Activated CD8-positive, alpha-beta T cell treated with anti-CD3 and anti-CD28 coated beads for 36 hours (primary cell): Measurements from ENCODE around the gene KLHL33. TPM values are rescaled to one million over a fixed set of nuclear protein-coding genes. Genes with fewer than 3 reads are reported as not detected.
"Not testable (repeated sequence)": the region's sequence is repeated elsewhere in the genome, so short reads cannot be mapped to it uniquely, and the experiment has no call there.

Experiments
- ATAC-seq: fragments of 200-7000 bp; cut with Tn5 transposase; one replicate; pipeline ENCODE4 v1.10.0; 2021; ENCODE audit warnings: mild to moderate bottlenecking, moderate library complexity
- CTCF ChIA-PET: fragments of 350-600 bp; sonication (Branson Sonifier 250); formaldehyde crosslinking; loops from one replicate; lab custom pipeline; 2021; ENCODE audit warnings: antibody characterized with exemption; lab: Charles Lee
- POLR2A ChIA-PET: fragments of 350-600 bp; sonication (Branson Sonifier 250); formaldehyde crosslinking; loops from one replicate; lab custom pipeline; 2021; ENCODE audit warnings: antibody characterized with exemption; lab: Charles Lee
- DNase-seq: peaks from one replicate; pipeline ENCODE4 v3.0.0-alpha.2; 2020
- H3K27ac Mint-ChIP-seq: one replicate; pipeline ENCODE4 v1.8.0; 2021; ENCODE audit warnings: mild to moderate bottlenecking, mixed read lengths
- H3K27me3 Mint-ChIP-seq: one replicate; pipeline ENCODE4 v1.8.0; 2021; ENCODE audit warnings: mixed read lengths
- H3K36me3 Mint-ChIP-seq: one replicate; pipeline ENCODE4 v1.8.0; 2021; ENCODE audit warnings: low read depth, mixed read lengths
- H3K4me1 Mint-ChIP-seq: one replicate; pipeline ENCODE4 v1.8.0; 2021; ENCODE audit warnings: low read depth, mixed read lengths
- H3K4me3 Mint-ChIP-seq: one replicate; pipeline ENCODE4 v1.8.0; 2021; ENCODE audit warnings: mild to moderate bottlenecking, moderate library complexity, mixed read lengths
- H3K9me3 Mint-ChIP-seq: one replicate; pipeline ENCODE4 v1.8.0; 2021; ENCODE audit warnings: mixed read lengths
- CTCF ChIP-seq: fragments of 200-600 bp; IDR thresholded peaks from one replicate; pipeline ENCODE4 v1.8.0; 2022; ENCODE audit warnings: antibody characterized with exemption, mild to moderate bottlenecking
- intact Hi-C: fragments of 100-400 bp; cut with micrococcal nuclease; formaldehyde crosslinking; loops from one replicate; pipeline ENCODE4 v1.10.0; 2022
- total RNA-seq, 2 experiments: library from RNA; stranded (reverse); gene quantifications; one replicate each; pipeline ENCODE4 v1.2.3, GENCODE V29; 2021

KLHL33 gene
- total RNA-seq, 2 experiments from 2014 or later: 0.54 to 0.59 TPM

- ATAC-seq (no peak), DNase-seq (no peak)
- Mint-ChIP-seq H3K27me3 (no peaks in the 10 kb centered on the region), H3K27ac (peak overlapping the region; percentile 43), H3K4me1 (peaks cover 7% of the 10 kb centered on the region), H3K36me3 (peaks cover 41% of the 10 kb centered on the region), H3K9me3 (no peaks in the 10 kb centered on the region), H3K4me3 (no peak overlapping the region)
- ChIA-PET CTCF (interaction anchor here (1.5 kb wide), 1 partner anchor 31 kb away, joined by 10 read pairs; no protein-coding TSS in a partner anchor), POLR2A (interaction anchor here (1.4 to 2.5 kb wide), 2 partner anchors 11 to 33 kb away, joined by 5 to 12 read pairs; partner anchors contain the start of genes KLHL33 and TEP1)
- intact Hi-C loops: no loop called here
- no peak for TF ChIP-seq CTCF
Measured at GRCh38 chr14:20446889-20447288, 10.9 kb upstream of the KLHL33 start.

- Mint-ChIP-seq H3K36me3 (peaks cover 20% of the 10 kb centered on the region), H3K4me1 (peaks cover 22% of the 10 kb centered on the region)
- DNase-seq, H3K27me3 Mint-ChIP-seq, H3K9me3 Mint-ChIP-seq, H3K27ac Mint-ChIP-seq, intact Hi-C loops, H3K4me3 Mint-ChIP-seq, ATAC-seq: not testable (repeated sequence)
- CTCF ChIA-PET: interaction anchor here (1.9 kb wide), 1 partner anchor 28 kb away, joined by 5 read pairs; no protein-coding TSS in a partner anchor
- POLR2A ChIA-PET: interaction anchor here (1.1 to 1.9 kb wide), 3 partner anchors 11 to 14 kb away, joined by 3 to 13 read pairs (median 4); partner anchors contain the start of genes APEX1 and OSGEP
Measured at GRCh38 chr14:20443650-20444049, 7.7 kb upstream of the KLHL33 start.

GRCh38 chr14:20441461-20441860 is 5.5 kb upstream of the KLHL33 start:
- intact Hi-C loops: no loop called here
- Mint-ChIP-seq H3K4me3 (no peak overlapping the region), H3K27ac (peak overlapping the region; percentile 82), H3K36me3 (no peaks in the 10 kb centered on the region), H3K27me3 (no peaks in the 10 kb centered on the region), H3K4me1 (peaks cover 22% of the 10 kb centered on the region), H3K9me3 (no peaks in the 10 kb centered on the region)
- ChIA-PET CTCF (interaction anchor here (0.6 to 1.3 kb wide), 4 partner anchors 14 to 114 kb away, joined by 3 to 6 read pairs (median 4); partner anchors contain the start of genes APEX1 and OSGEP), POLR2A (interaction anchor here (0.6 to 3.6 kb wide), 11 partner anchors 9 to 99 kb away, joined by 3 to 14 read pairs (median 4); partner anchors contain the start of genes APEX1 and OSGEP)
- TF ChIP-seq CTCF: no peak
- ATAC-seq (no peak), DNase-seq (no peak)

GRCh38 chr14:20440882-20441281 is 4.9 kb upstream of the KLHL33 start:
- Mint-ChIP-seq H3K36me3 (no peaks in the 10 kb centered on the region), H3K4me1 (peaks cover 22% of the 10 kb centered on the region), H3K9me3 (no peaks in the 10 kb centered on the region), H3K4me3 (peak overlapping the region; percentile 51), H3K27ac (peak overlapping the region; percentile 82), H3K27me3 (no peaks in the 10 kb centered on the region)
- intact Hi-C loops: no loop called here
- peak; percentile 95 for ATAC-seq
- no peak for TF ChIP-seq CTCF
- peak; percentile 70 for DNase-seq
- CTCF ChIA-PET: interaction anchor here (0.6 to 1.3 kb wide), 2 partner anchors 25 to 113 kb away, joined by 4 to 6 read pairs; no protein-coding TSS in a partner anchor
- POLR2A ChIA-PET: interaction anchor here (0.6 to 3.6 kb wide), 13 partner anchors 10 to 98 kb away, joined by 3 to 14 read pairs (median 4); partner anchors contain the start of genes APEX1 and OSGEP

GRCh38 chr14:20440465-20440864 is 4.5 kb upstream of the KLHL33 start:
- intact Hi-C loops: no loop called here
- peak overlapping the region; percentile 51 for H3K4me3 Mint-ChIP-seq
- H3K4me1 Mint-ChIP-seq: peaks cover 22% of the 10 kb centered on the region
- H3K27me3 Mint-ChIP-seq: no peaks in the 10 kb centered on the region
- POLR2A ChIA-PET: interaction anchor here (0.6 to 3.6 kb wide), 10 partner anchors 10 to 98 kb away, joined by 3 to 14 read pairs (median 4); partner anchors contain the start of gene APEX1
- ATAC-seq (peak; percentile 76), DNase-seq (peak; percentile 52)
- H3K27ac Mint-ChIP-seq: peak overlapping the region; percentile 82
- no peaks in the 10 kb centered on the region for H3K9me3 Mint-ChIP-seq
- CTCF ChIA-PET: interaction anchor here (1.1 kb wide), 1 partner anchor 19 kb away, joined by 4 read pairs; no protein-coding TSS in a partner anchor
- TF ChIP-seq CTCF: no peak
- H3K36me3 Mint-ChIP-seq: no peaks in the 10 kb centered on the region
